ENCODE measurements around the gene KREMEN1. TPM values are rescaled to one million over a fixed set of nuclear protein-coding genes. Genes with fewer than 3 reads are reported as not detected.

Gene KREMEN1
- total and polyA plus RNA-seq, 8 donors = 5.4 to 34.5 (median 11.6) TPM

DNA sequence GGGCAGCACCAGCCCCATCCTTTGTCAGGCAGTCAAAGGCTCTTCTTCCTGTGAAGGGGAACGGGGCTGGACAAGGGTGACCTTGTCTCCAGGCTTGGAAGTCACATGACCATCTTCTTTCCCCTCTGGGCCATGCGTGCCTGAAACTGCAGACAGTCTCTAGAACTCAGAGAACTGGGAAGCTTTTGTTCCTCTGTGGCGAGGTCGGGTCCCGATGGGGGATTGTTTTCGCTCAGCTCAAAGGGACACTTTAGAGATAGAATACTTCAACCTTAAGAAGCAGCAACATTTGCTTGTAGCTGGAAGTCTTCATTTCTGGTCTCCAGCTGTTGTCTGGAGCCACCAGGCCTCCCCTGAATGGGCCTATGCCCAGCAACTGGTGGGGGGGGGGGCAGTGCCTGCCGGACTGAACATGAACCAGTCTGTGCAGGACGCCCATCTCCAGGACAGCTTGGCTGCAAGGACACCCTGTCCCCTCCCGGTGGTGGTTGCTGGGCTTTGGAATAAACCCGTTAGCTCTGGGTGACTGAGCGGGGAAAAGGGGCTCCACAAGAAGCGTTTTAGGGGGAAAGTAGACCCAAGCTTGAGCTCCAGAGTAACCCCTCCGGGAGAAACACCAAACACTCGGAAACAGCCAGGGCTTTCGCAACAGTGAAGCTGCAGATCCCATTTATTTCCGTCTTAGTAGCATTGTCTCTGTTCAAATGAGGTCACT lies 77.2 kb downstream of the KREMEN1 start:
- WGBS, 5 donors = 75 to 85% (median 78%) methylated on average over 16 of the region's 16 CpGs
- intact Hi-C loops (cut with DNase I; ENCODE audit: low total_unique reads) = loop anchor here (10.0 kb wide), 2 partner anchors 105 to 295 kb away; no protein-coding TSS in a partner anchor
- DNase-seq = peak in 1 of 2 donors; percentile 53

GRCh38 chr22:29150701-29151100 lies 77.9 kb downstream of the KREMEN1 start:
- DNase-seq = peak in 1 of 2 donors; percentile 7
- Histone ChIP-seq H3K9me3 (no peaks in the 10 kb centered on the region), H3K27ac (peak overlapping the region in 1 of 5 donors; percentile 49), H3K27me3 (no peaks in the 10 kb centered on the region), H3K36me3 (peaks cover 0 to 15% (median 10%) of the 10 kb centered on the region in 4 donors), H3K4me3 (no peak overlapping the region), H3K4me1 (peaks cover 5 to 33% (median 20%) of the 10 kb centered on the region in 4 donors)
- intact Hi-C loops (cut with DNase I; ENCODE audit: low total_unique reads) = loop anchor here (10.0 kb wide), 1 partner anchor 296 kb away; no protein-coding TSS in a partner anchor
- WGBS, 5 donors = 89 to 95% (median 93%) methylated on average over 7 to 9 of the region's 9 CpGs
- TF ChIP-seq POLR2AphosphoS5 (IDR thresholded peaks at IDR 0.05) = no peak
- no peak for TF ChIP-seq POLR2A (IDR thresholded peaks at IDR 0.05)
- no peak for TF ChIP-seq EP300 (IDR thresholded peaks at IDR 0.05)
- TF ChIP-seq, protein P1, sequence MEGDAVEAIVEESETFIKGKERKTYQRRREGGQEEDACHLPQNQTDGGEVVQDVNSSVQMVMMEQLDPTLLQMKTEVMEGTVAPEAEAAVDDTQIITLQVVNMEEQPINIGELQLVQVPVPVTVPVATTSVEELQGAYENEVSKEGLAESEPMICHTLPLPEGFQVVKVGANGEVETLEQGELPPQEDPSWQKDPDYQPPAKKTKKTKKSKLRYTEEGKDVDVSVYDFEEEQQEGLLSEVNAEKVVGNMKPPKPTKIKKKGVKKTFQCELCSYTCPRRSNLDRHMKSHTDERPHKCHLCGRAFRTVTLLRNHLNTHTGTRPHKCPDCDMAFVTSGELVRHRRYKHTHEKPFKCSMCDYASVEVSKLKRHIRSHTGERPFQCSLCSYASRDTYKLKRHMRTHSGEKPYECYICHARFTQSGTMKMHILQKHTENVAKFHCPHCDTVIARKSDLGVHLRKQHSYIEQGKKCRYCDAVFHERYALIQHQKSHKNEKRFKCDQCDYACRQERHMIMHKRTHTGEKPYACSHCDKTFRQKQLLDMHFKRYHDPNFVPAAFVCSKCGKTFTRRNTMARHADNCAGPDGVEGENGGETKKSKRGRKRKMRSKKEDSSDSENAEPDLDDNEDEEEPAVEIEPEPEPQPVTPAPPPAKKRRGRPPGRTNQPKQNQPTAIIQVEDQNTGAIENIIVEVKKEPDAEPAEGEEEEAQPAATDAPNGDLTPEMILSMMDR (IDR thresholded peaks at IDR 0.05) = no peak

More for the DNA sequence above, 77.2 kb downstream of the KREMEN1 start:
- H3K36me3 ChIP-seq = peaks cover 0 to 20% (median 14%) of the 10 kb centered on the region in 4 donors
- TF ChIP-seq POLR2AphosphoS5 (IDR thresholded peaks at IDR 0.05) (no peak), EP300 (IDR thresholded peaks at IDR 0.05) (no peak), POLR2A (IDR thresholded peaks at IDR 0.05) (no peak)
- TF ChIP-seq, protein P1 (IDR thresholded peaks at IDR 0.05) = no peak
- H3K9me3 ChIP-seq = no peaks in the 10 kb centered on the region
- H3K27ac ChIP-seq = peak overlapping the region in 4 of 5 donors; percentile 2 to 59 (median 42)
- H3K27me3 ChIP-seq = no peaks in the 10 kb centered on the region
- no peak overlapping the region for H3K4me3 ChIP-seq
- peaks cover 5 to 36% (median 22%) of the 10 kb centered on the region in 4 donors for H3K4me1 ChIP-seq

- Histone ChIP-seq H3K9me3 (no peaks in the 10 kb centered on the region), H3K27ac (peak overlapping the region in 2 of 5 donors; percentile 71 to 84), H3K4me1 (peaks cover 5 to 33% (median 17%) of the 10 kb centered on the region in 4 donors), H3K27me3 (no peaks in the 10 kb centered on the region), H3K4me3 (no peak overlapping the region), H3K36me3 (peaks cover 0 to 9% (median 4%) of the 10 kb centered on the region in 4 donors)
- DNase-seq = peak in 1 of 2 donors; percentile 3
- TF ChIP-seq EP300 (IDR thresholded peaks at IDR 0.05) (no peak), POLR2A (IDR thresholded peaks at IDR 0.05) (no peak), POLR2AphosphoS5 (IDR thresholded peaks at IDR 0.05) (no peak)
- TF ChIP-seq, protein P1 (IDR thresholded peaks at IDR 0.05) = no peak
- intact Hi-C loops (cut with DNase I; ENCODE audit: low total_unique reads) = loop anchor here (10.0 kb wide), 1 partner anchor 297 kb away; no protein-coding TSS in a partner anchor
- WGBS, 5 donors = 79 to 95% (median 93%) methylated on average over 7 of the region's 7 CpGs
Observed at GRCh38 chr22:29151316-29151715, 78.5 kb downstream of the KREMEN1 start.

DNA sequence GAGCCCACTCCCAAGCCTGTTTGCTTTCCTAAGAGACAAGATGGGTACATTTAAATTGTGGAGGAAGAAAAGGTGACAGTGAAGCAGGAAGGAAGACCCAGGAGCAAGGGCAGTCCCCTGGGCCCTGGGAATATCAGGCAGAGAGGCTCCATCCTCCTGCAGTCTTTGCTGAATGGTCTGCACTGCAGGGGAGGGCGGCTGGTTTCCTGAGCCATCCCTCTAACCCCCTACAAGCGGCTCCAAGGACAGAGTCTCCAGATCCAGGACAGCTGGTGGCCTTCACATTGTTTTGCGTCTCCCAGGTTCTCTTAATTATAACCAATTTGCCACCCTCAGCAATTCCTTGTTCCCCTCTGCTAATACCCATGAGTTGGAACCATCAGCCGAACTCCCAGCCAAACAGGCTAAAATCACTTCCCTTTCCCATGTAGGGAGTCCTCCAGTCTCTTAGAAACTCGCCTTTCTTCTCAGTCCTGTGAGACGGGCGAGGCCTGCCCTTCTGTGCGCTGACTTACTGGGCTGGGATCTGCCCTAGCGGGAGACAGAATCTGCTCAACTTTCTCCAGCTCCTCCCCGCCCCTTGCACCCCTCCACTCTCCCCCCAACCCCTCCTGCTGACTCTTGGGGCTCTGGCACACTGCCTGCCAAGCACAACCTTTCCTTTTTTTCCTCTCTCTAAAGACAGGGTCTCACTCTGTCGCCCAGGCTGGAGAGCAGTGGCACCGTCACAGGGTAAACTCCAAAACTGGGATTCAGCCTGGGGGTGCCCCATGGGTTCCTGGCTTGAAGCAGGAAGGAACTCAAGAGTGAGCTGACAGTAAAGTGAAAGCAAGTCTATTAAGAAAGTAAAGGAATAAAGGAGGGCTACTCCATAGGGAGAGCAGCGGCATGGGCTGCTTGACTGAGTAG lies 79.5 kb downstream of the KREMEN1 start:
- Histone ChIP-seq H3K9me3 (no peaks in the 10 kb centered on the region), H3K27ac (peak overlapping the region; percentile 62 to 84 (median 71)), H3K36me3 (peaks cover 0 to 7% (median 2%) of the 10 kb centered on the region in 4 donors), H3K4me1 (peaks cover 5 to 33% (median 17%) of the 10 kb centered on the region in 4 donors), H3K27me3 (no peaks in the 10 kb centered on the region), H3K4me3 (no peak overlapping the region)
- WGBS, 5 donors = 41 to 61% (median 55%) methylated on average over 13 of the region's 13 CpGs
- intact Hi-C loops (cut with DNase I; ENCODE audit: low total_unique reads) = loop anchor here (10.0 kb wide), 1 partner anchor 297 kb away; no protein-coding TSS in a partner anchor
- peak; percentile 25 to 63 for DNase-seq
- TF ChIP-seq, protein P1 (IDR thresholded peaks at IDR 0.05) = no peak
- TF ChIP-seq POLR2A (IDR thresholded peaks at IDR 0.05) (no peak), EP300 (IDR thresholded peaks at IDR 0.05) (no peak), POLR2AphosphoS5 (IDR thresholded peaks at IDR 0.05) (no peak)
